Adipocyte (in vitro differentiated cells): Measurements from ENCODE around the gene LIMCH1.
"Not testable (repeated sequence)": the region's sequence is repeated elsewhere in the genome, so short reads cannot be mapped to it uniquely, and the experiment has no call there.

Experiments used
- DNase-seq: peaks from one replicate; pipeline ENCODE4 v3.0.0-alpha.2; 2015; ENCODE audit warnings: low read depth
- H3K27me3 ChIP-seq: replicated peaks from 2 replicates; pipeline ENCODE4 v1.7.0; 2013; ENCODE audit warnings: mild to moderate bottlenecking, low read length, moderate library complexity; ENCODE audit not compliant: control insufficient read depth, insufficient read depth
- H3K36me3 ChIP-seq: 2 replicates; pipeline ENCODE4 v1.7.0; 2013; ENCODE audit warnings: low read length, mild to moderate bottlenecking, moderate library complexity; ENCODE audit not compliant: control insufficient read depth, insufficient read depth, severe bottlenecking
- H3K4me1 ChIP-seq: 2 replicates; pipeline ENCODE4 v1.7.0; 2013; ENCODE audit warnings: mild to moderate bottlenecking, low read length, moderate library complexity; ENCODE audit not compliant: control insufficient read depth, insufficient read depth
- H3K4me3 ChIP-seq: 2 replicates; pipeline ENCODE4 v1.7.0; 2013; ENCODE audit warnings: mild to moderate bottlenecking, low read length, moderate library complexity
- H3K9ac ChIP-seq: 2 replicates; pipeline ENCODE4 v1.7.0; 2013; ENCODE audit warnings: mild to moderate bottlenecking, low read length, moderate library complexity
- H3K9me3 ChIP-seq: 2 replicates; pipeline ENCODE4 v1.7.0; 2013; ENCODE audit warnings: mild to moderate bottlenecking, low read length, moderate library complexity; ENCODE audit not compliant: control insufficient read depth

The LIMCH1 gene

DNA sequence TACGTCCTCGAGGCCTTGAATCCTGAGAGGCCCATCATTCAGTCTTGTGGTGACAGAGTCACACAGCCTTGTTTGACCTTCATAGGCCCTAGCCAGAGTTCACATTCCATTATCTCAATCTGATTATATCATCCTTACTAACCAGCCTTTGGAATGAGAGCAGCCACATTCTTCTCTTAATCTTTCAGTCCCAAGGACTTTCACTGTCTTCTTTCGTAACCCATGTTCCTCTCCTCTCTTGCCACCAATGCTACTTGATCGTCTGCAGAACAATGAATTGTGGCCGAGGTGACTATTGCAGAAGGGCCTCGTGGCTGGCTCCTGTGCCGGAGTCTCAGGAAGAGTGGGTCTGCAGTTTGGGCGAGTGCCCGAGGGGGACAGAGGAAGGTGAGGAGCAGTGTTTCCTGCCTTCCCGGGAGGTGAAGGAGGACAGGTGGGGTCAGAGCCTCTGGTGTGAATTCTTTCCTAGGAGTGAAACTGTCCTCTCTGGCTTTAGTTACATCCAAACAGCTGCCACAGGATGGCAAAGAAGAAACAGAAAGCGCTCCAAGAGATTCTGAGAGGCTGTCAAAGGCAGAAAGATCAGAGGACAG, 94.6 kb downstream of the LIMCH1 start:
- H3K4me3 ChIP-seq = no peak overlapping the region
- H3K36me3 ChIP-seq = no peaks in the 10 kb centered on the region
- no peaks in the 10 kb centered on the region for H3K27me3 ChIP-seq
- no peak overlapping the region for H3K9ac ChIP-seq
- H3K4me1 ChIP-seq = peaks cover 5% of the 10 kb centered on the region
- no peak for DNase-seq
- H3K9me3 ChIP-seq = no peaks in the 10 kb centered on the region

- H3K9me3 ChIP-seq = no peaks in the 10 kb centered on the region
- peaks cover 5% of the 10 kb centered on the region for H3K4me1 ChIP-seq
- no peaks in the 10 kb centered on the region for H3K36me3 ChIP-seq
- DNase-seq = no peak
- no peaks in the 10 kb centered on the region for H3K27me3 ChIP-seq
- H3K4me3 ChIP-seq = no peak overlapping the region
- H3K9ac ChIP-seq = no peak overlapping the region
Measured at GRCh38 chr4:41633321-41633720, 95.4 kb downstream of the LIMCH1 start.

- H3K36me3 ChIP-seq = no peaks in the 10 kb centered on the region
- no peak overlapping the region for H3K4me3 ChIP-seq
- peaks cover 5% of the 10 kb centered on the region for H3K4me1 ChIP-seq
- H3K9ac ChIP-seq = no peak overlapping the region
- H3K27me3 ChIP-seq = peaks cover 2% of the 10 kb centered on the region
- no peaks in the 10 kb centered on the region for H3K9me3 ChIP-seq
- no peak for DNase-seq
Measured at GRCh38 chr4:41635441-41635840, 97.5 kb downstream of the LIMCH1 start.

- Histone ChIP-seq H3K4me3 (no peak overlapping the region), H3K4me1 (no peaks in the 10 kb centered on the region), H3K27me3 (peaks cover 2% of the 10 kb centered on the region), H3K9ac (no peak overlapping the region), H3K9me3 (no peaks in the 10 kb centered on the region), H3K36me3 (no peaks in the 10 kb centered on the region)
- DNase-seq = peak; percentile 43
Measured at GRCh38 chr4:41638203-41638602, 100.2 kb downstream of the LIMCH1 start.

GRCh38 chr4:41638866-41639265, 100.9 kb downstream of the LIMCH1 start:
- Histone ChIP-seq H3K9ac (no peak overlapping the region), H3K9me3 (no peaks in the 10 kb centered on the region), H3K36me3 (no peaks in the 10 kb centered on the region), H3K4me3 (no peak overlapping the region), H3K27me3 (peaks cover 2% of the 10 kb centered on the region), H3K4me1 (no peaks in the 10 kb centered on the region)
- DNase-seq = peak; percentile 7

GRCh38 chr4:41639291-41639690, 101.3 kb downstream of the LIMCH1 start:
- H3K36me3 ChIP-seq = no peaks in the 10 kb centered on the region
- H3K9ac ChIP-seq = no peak overlapping the region
- peaks cover 2% of the 10 kb centered on the region for H3K27me3 ChIP-seq
- H3K4me3 ChIP-seq = no peak overlapping the region
- H3K4me1 ChIP-seq = no peaks in the 10 kb centered on the region
- H3K9me3 ChIP-seq = no peaks in the 10 kb centered on the region
- DNase-seq = no peak

GRCh38 chr4:41640906-41641305, 102.9 kb downstream of the LIMCH1 start:
- Histone ChIP-seq H3K4me1 (no peaks in the 10 kb centered on the region), H3K9ac (no peak overlapping the region), H3K27me3 (peaks cover 13% of the 10 kb centered on the region), H3K9me3 (no peaks in the 10 kb centered on the region), H3K36me3 (no peaks in the 10 kb centered on the region), H3K4me3 (no peak overlapping the region)
- DNase-seq = no peak

GRCh38 chr4:41642746-41643145, 104.8 kb downstream of the LIMCH1 start:
- H3K27me3 ChIP-seq = peaks cover 13% of the 10 kb centered on the region
- H3K4me3 ChIP-seq, DNase-seq, H3K9me3 ChIP-seq, H3K9ac ChIP-seq, H3K4me1 ChIP-seq, H3K36me3 ChIP-seq: not testable (repeated sequence)

DNA sequence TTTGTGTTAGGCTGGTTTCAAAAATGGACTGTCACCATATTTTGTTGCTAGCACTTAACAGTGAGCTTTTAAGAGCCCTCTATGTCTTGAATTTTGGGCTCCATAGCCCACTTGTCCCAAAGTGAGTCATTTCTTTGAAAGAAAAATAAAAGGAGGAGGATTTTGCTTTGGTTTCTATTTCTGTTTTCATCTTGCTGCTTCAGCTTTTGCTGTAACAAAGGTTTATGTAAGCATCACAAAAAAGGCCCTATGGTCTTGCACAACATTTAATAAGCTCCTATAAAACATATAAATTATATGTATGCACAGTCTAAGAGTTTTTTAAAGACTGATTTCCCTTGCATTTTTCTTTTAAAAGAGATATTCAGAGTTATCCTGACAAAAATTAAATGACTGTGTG, 105.4 kb downstream of the LIMCH1 start:
- Histone ChIP-seq H3K36me3 (no peaks in the 10 kb centered on the region), H3K4me3 (no peak overlapping the region), H3K4me1 (no peaks in the 10 kb centered on the region), H3K27me3 (peaks cover 13% of the 10 kb centered on the region), H3K9me3 (no peaks in the 10 kb centered on the region), H3K9ac (no peak overlapping the region)
- DNase-seq = peak; percentile 20

DNA sequence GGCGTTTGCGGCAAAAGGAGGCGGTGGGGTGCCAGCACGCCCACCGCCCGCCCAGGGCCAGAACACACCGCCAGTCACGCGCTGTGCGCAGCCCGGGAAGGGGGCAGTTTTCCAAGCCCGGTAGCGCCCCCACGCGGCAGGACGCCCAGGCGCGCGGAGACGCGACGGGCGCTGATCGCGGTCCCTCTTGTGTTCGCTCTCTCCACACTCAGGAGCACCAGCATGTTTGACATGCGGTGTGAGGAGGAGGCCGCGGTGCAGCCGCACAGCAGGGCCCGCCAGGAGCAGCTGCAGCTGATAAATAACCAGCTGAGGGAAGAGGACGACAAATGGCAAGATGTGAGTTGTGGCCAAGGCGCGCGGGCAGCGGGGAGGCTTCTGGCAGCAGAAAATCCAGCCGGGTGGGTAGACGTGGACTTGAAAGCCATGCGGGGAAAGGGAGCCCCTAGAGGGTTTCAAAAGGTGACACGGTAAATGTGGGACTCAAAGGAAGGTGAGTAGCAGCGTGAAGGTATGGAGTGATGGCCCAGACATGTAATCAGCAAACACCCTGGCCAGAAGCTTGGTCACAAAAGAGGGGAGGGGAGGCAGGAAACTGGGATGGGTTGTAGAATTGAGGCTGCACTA, 106.4 kb downstream of the LIMCH1 start:
- Histone ChIP-seq H3K27me3 (peaks cover 11% of the 10 kb centered on the region), H3K4me1 (no peaks in the 10 kb centered on the region), H3K36me3 (no peaks in the 10 kb centered on the region), H3K9ac (no peak overlapping the region), H3K9me3 (no peaks in the 10 kb centered on the region), H3K4me3 (peak overlapping the region; percentile 61)
- peak; percentile 30 for DNase-seq

GRCh38 chr4:41644915-41645295, 106.9 kb downstream of the LIMCH1 start:
- H3K36me3 ChIP-seq = no peaks in the 10 kb centered on the region

More at GRCh38 chr4:41644915-41645295, 106.9 kb downstream of the LIMCH1 start:
- Histone ChIP-seq H3K9me3 (no peaks in the 10 kb centered on the region), H3K27me3 (peaks cover 11% of the 10 kb centered on the region), H3K9ac (no peak overlapping the region), H3K4me1 (no peaks in the 10 kb centered on the region), H3K4me3 (no peak overlapping the region)
- DNase-seq = no peak
